Psoas muscle (tissue), 8 donors: ENCODE measurements around the gene SNX10. TPM values are rescaled to one million over a fixed set of nuclear protein-coding genes. Genes with fewer than 3 reads are reported as not detected.
A peak's percentile ranks its signal among the peaks of the same experiment; 100 is the strongest.

Source experiments
- ATAC-seq, 4 donors: fragments of 200-7000 bp; cut with Tn5 transposase; one replicate each; pipeline ENCODE4 v1.9.1; 2020; ENCODE audit warnings: moderate library complexity in 3 of 4, mild to moderate bottlenecking in 2 of 4
- DNase-seq, 2 donors: peaks; one replicate each; pipeline ENCODE4 v3.0.0-alpha.2; 2020
- H3K27ac ChIP-seq: fragments of 200-600 bp; one replicate; pipeline ENCODE4 v1.8.0; 2022
- H3K27me3 ChIP-seq, 3 donors: fragments of 200-600 bp in 1 of 3; one replicate each; pipeline versions ENCODE4 v1.6.1 to v1.8.0; 2013 to 2022; ENCODE audit warnings: low read length in 2 of 3, mild to moderate bottlenecking in 2 of 3, moderate library complexity in 1 of 3; ENCODE audit not compliant: insufficient read depth in 3 of 3
- H3K36me3 ChIP-seq, 2 donors: fragments of 200-600 bp in 1 of 2; one replicate each; pipeline versions ENCODE4 v1.6.1 to v1.8.0; 2013 to 2022; ENCODE audit warnings: low read depth in 1 of 2, mild to moderate bottlenecking in 1 of 2, moderate library complexity in 1 of 2; ENCODE audit not compliant: insufficient read depth in 1 of 2
- H3K4me1 ChIP-seq: fragments of 200-600 bp; one replicate; pipeline ENCODE4 v1.8.0; 2022
- H3K4me3 ChIP-seq: fragments of 200-600 bp; one replicate; pipeline ENCODE4 v1.8.0; 2022; ENCODE audit warnings: mild to moderate bottlenecking
- H3K9me3 ChIP-seq: fragments of 200-600 bp; one replicate; pipeline ENCODE4 v1.8.0; 2022
- CTCF ChIP-seq: fragments of 200-600 bp; IDR thresholded peaks from one replicate; pipeline ENCODE4 v1.8.0; 2022; ENCODE audit warnings: antibody characterized with exemption
- WGBS, 3 donors: extraction: QIAGEN DNeasy Blood & Tissue Kit; methylation state at CpG; one replicate each; pipeline versions ENCODE4 v1.1.6 to v1.1.7; 2013; 5-methylcytosine and 5-hydroxymethylcytosine counted together
- intact Hi-C, 2 donors: fragments of 100-400 bp; cut with DNase I; formaldehyde crosslinking; loops; one replicate each; pipeline versions ENCODE4 v1.11.0 to v1.14.2; 2022
- polyA plus RNA-seq, 3 donors: library from polyadenylated mRNA; stranded (reverse); fragments of 200-250 nt; gene quantifications; one replicate each; pipeline ENCODE4 v1.2.3, GENCODE V29; 2013
- total RNA-seq, 4 donors: library from RNA; stranded (reverse); fragmentation: NEBNext Ultra II Directional in 2 of 4; extraction: Animal tissue kit (Norgen Biotek cat#: 25700) in 2 of 4; gene quantifications; one replicate each; pipeline versions ENCODE4 v1.2.1 to v1.2.4, GENCODE V29; 2021 to 2023
- donor health status: healthy with polysubstance abuse.
- donor health status: DM: no; HTN: no; CAD: no; lungs with moderate emphysema.
- donor health status: Bipolar disorder and iron deficiency.
- donor health status: healthy.
- donor health status: DM: yes; HTN: yes; CAD: no.
- donor health status: DM: no; HTN: no; CAD: no.
- donor health status: DM: no; HTN: no; CAD: no.
- donor health status: DM: yes; HTN: yes; CAD: no.

The SNX10 gene
- total and polyA plus RNA-seq, 7 donors = 0.25 to 1.4 (median 0.97) TPM

DNA sequence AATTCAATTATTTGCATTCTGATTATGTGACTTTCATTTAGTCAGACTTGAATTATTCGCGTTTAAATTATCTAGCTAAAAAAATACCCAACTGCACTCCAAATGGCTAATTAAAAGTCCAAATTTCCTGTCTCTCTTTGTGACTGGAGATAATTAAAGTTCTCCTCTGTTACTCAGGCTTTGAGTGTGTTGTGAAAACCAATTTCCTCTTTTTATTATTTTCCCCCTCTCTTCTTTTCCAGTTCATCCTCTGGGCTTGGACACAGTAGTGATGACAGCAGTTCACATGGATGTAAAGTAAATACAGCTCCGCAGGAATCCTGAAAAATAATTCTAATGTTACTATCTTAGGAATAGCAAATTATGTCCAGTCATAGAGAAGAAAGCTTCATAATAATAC, 80.6 kb downstream of the SNX10 start:
- Histone ChIP-seq H3K4me1 (peaks cover 5% of the 10 kb centered on the region), H3K36me3 (no peaks in the 10 kb centered on the region), H3K4me3 (no peak overlapping the region), H3K27ac (no peak overlapping the region), H3K27me3 (peaks cover 9 to 71% (median 16%) of the 10 kb centered on the region in 3 donors), H3K9me3 (no peaks in the 10 kb centered on the region)
- intact Hi-C loops = loop anchor here (5.0 to 10.0 kb wide), 2 partner anchors 290 to 483 kb away; no protein-coding TSS in a partner anchor
- no peak for TF ChIP-seq CTCF
- no peak for ATAC-seq
- 80 to 85% (median 83%) methylated on average over 3 of the region's 3 CpGs for WGBS, 3 donors
- no peak for DNase-seq

DNA sequence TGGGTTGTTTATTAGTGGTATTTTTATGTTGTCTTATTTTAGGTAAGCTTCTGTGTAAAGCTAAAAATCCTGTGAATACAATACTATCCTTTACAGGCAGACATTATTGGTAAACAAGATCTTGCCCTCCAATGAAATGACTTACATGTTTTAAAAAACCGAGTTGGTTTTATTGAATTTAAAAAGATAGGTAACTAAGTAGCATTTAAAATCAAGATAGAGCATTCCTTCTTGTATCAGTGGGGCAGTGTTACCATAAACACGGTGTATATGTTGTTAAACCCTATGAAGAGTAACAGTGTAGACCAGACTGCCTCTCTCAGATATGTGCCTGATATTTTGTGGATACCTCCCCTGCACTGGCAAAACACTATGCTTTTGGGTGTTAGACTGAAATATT, 81.0 kb downstream of the SNX10 start:
- Histone ChIP-seq H3K36me3 (no peaks in the 10 kb centered on the region), H3K27ac (no peak overlapping the region), H3K9me3 (no peaks in the 10 kb centered on the region), H3K4me1 (peaks cover 5% of the 10 kb centered on the region), H3K27me3 (peaks cover 11 to 76% (median 17%) of the 10 kb centered on the region in 3 donors), H3K4me3 (no peak overlapping the region)
- intact Hi-C loops = loop anchor here (5.0 to 10.0 kb wide), 2 partner anchors 290 to 482 kb away; no protein-coding TSS in a partner anchor
- ATAC-seq (no peak), DNase-seq (no peak)
- WGBS, 3 donors = 84 to 86% (median 85%) methylated on average over 2 of the region's 2 CpGs
- TF ChIP-seq CTCF = no peak

- peaks cover 12 to 93% (median 17%) of the 10 kb centered on the region in 3 donors for H3K27me3 ChIP-seq
- no peak overlapping the region for H3K4me3 ChIP-seq
- peaks cover 5% of the 10 kb centered on the region for H3K4me1 ChIP-seq
- ATAC-seq = no peak
- H3K36me3 ChIP-seq = no peaks in the 10 kb centered on the region
- intact Hi-C loops = loop anchor here (5.0 to 10.0 kb wide), 2 partner anchors 287 to 480 kb away; no protein-coding TSS in a partner anchor
- TF ChIP-seq CTCF = no peak
- H3K27ac ChIP-seq = no peak overlapping the region
- 80 to 86% (median 85%) methylated on average over 6 of the region's 6 CpGs for WGBS, 3 donors
- no peak for DNase-seq
- no peaks in the 10 kb centered on the region for H3K9me3 ChIP-seq
Measured at GRCh38 chr7:26374647-26375373, 83.1 kb downstream of the SNX10 start.

- DNase-seq = no peak
- intact Hi-C loops = loop anchor here in 1 of 2 donors (2.0 to 10.0 kb wide), 2 partner anchors 125 to 479 kb away; no protein-coding TSS in a partner anchor
- H3K36me3 ChIP-seq = no peaks in the 10 kb centered on the region
- WGBS, 3 donors = 21 to 22% (median 21%) methylated on average over 14 of the region's 14 CpGs
- H3K4me3 ChIP-seq = peak overlapping the region; percentile 55
- TF ChIP-seq CTCF = no peak
- peaks cover 6 to 86% (median 19%) of the 10 kb centered on the region in 3 donors for H3K27me3 ChIP-seq
- ATAC-seq = no peak
- H3K9me3 ChIP-seq = no peaks in the 10 kb centered on the region
- peaks cover 5% of the 10 kb centered on the region for H3K4me1 ChIP-seq
- H3K27ac ChIP-seq = no peak overlapping the region
Measured at GRCh38 chr7:26375726-26376174, 84.1 kb downstream of the SNX10 start.
